ENCODE data around the gene MGP.

MGP gene

DNA sequence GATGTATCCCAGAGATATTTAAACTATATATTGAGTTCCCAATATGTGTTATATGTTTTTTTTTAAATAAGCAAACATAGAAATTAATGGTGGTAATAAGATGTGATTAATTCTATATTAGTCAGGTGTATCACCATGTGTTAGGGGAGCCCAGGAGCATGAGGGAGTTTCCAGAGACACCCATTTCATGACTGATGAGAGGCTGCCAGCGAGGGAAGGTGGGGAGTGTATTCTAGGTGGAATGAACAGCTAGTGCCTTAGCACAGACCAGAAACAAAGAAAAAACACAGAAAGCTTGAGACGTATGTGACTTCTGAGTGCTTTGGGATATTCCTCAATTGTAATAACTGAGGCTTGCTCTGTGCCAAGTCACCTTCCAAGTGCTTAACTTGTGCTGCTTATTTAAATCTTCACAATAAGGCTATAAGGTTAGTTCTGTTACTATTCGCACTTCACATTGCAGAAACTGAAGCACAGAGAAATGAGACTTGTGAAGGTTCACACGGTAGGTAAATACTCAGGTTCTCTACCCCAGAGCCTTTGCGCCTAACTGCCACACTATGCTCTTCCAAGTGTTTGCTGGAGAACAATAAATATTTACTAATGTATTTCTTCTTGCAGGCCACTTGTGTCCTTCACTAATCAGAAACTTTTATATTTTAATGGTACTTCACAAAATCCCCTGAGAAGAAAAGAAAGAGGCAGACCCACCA is 17.9 kb upstream of the MGP start:
- Histone ChIP-seq H3K9me3 (ENCODE audit: severe bottlenecking) (no peaks in the 10 kb centered on the region), H3K36me3 (no peaks in the 10 kb centered on the region), H3K27me3 (ENCODE audit: insufficient read depth, low read depth, severe bottlenecking) (no peaks in the 10 kb centered on the region), H3K27ac (no peak overlapping the region), H3K4me3 (ENCODE audit: low read depth, low read length) (no peak overlapping the region)
- DNase-seq, result no peak
- no peak for TF ChIP-seq CTCF (IDR thresholded peaks at IDR 0.05; ENCODE audit: low read depth, low read length)

- Histone ChIP-seq H3K27ac (no peak overlapping the region), H3K4me3 (ENCODE audit: low read depth, low read length) (no peak overlapping the region), H3K27me3 (ENCODE audit: insufficient read depth, low read depth, severe bottlenecking) (no peaks in the 10 kb centered on the region), H3K36me3 (no peaks in the 10 kb centered on the region), H3K9me3 (ENCODE audit: severe bottlenecking) (no peaks in the 10 kb centered on the region)
- no peak for TF ChIP-seq CTCF (IDR thresholded peaks at IDR 0.05; ENCODE audit: low read depth, low read length)
- DNase-seq, result no peak
Observed at GRCh38 chr12:14902465-14902864, 16.8 kb upstream of the MGP start.

DNA sequence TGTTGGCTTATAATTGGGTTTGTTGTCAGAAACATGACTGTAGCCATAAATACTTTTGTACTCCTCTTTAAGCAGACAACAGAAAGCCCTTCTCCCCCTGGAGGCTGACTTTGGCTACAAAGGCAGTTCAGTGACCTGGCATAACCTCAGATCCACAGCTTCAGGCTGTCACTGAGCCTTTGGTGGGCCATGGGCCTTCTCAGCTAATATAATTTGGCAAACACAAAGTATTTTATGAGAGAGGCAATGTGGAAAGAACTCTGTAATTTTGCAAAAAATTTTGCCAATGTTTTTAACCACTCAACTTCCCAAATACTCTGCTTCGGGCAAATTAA is 15.5 kb upstream of the MGP start:
- Histone ChIP-seq H3K27ac (no peak overlapping the region), H3K9me3 (ENCODE audit: severe bottlenecking) (no peaks in the 10 kb centered on the region), H3K27me3 (ENCODE audit: insufficient read depth, low read depth, severe bottlenecking) (no peaks in the 10 kb centered on the region), H3K4me3 (ENCODE audit: low read depth, low read length) (no peak overlapping the region), H3K36me3 (no peaks in the 10 kb centered on the region)
- no peak for TF ChIP-seq CTCF (IDR thresholded peaks at IDR 0.05; ENCODE audit: low read depth, low read length)
- DNase-seq, result no peak

GRCh38 chr12:14900521-14901227 is 15.0 kb upstream of the MGP start:
- no peak overlapping the region for H3K4me3 ChIP-seq (ENCODE audit: low read depth, low read length)
- no peak overlapping the region for H3K27ac ChIP-seq
- TF ChIP-seq CTCF (IDR thresholded peaks at IDR 0.05; ENCODE audit: low read depth, low read length), result no peak
- no peaks in the 10 kb centered on the region for H3K27me3 ChIP-seq (ENCODE audit: insufficient read depth, low read depth, severe bottlenecking)
- no peak for DNase-seq
- no peaks in the 10 kb centered on the region for H3K9me3 ChIP-seq (ENCODE audit: severe bottlenecking)
- H3K36me3 ChIP-seq, result no peaks in the 10 kb centered on the region

DNA sequence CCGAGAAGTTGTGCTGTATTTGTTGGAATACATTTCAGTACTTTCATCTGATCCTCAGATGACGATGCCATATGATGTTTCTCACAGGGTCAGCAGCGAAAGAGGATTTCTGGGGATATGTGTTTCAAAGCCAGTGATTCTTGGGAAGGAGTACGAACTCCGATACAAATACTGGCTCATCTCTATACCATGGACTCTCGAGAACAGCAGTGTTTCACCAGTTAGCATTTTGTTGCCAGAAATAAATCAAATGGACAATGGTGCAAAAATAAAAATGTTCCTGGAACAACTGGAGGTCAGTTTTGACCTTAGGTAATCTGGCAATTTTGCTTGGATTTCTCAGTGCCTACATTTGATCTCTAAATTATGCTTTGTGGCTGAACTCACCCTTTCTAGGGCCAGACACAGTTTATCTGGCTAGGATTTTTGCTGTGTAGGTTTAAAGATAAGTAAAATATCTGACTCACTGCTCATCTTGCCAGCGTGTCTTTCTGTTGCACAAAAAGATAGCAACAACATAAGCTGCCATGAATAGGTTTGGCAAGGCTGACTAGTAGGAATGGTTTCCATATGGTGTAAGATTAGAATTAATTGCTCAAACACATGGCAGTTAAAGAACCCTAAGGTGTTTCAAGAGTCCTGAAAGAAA is 11.0 kb upstream of the MGP start:
- no peak for TF ChIP-seq CTCF (IDR thresholded peaks at IDR 0.05; ENCODE audit: low read depth, low read length)
- Histone ChIP-seq H3K36me3 (no peaks in the 10 kb centered on the region), H3K27ac (peak overlapping the region; percentile 67), H3K4me3 (ENCODE audit: low read depth, low read length) (peak overlapping the region; percentile 12; the same call in 1 of the 2 replicates), H3K9me3 (ENCODE audit: severe bottlenecking) (no peaks in the 10 kb centered on the region), H3K27me3 (ENCODE audit: insufficient read depth, low read depth, severe bottlenecking) (no peaks in the 10 kb centered on the region)
- no peak for DNase-seq
